Measurements from ENCODE around the gene ENAM. TPM values are rescaled to one million over a fixed set of nuclear protein-coding genes. Genes with fewer than 3 reads are reported as not detected.

The ENAM gene
- total RNA-seq, 4 donors from 2014 or later = 0.24 to 0.83 TPM; not detected in 2

DNA sequence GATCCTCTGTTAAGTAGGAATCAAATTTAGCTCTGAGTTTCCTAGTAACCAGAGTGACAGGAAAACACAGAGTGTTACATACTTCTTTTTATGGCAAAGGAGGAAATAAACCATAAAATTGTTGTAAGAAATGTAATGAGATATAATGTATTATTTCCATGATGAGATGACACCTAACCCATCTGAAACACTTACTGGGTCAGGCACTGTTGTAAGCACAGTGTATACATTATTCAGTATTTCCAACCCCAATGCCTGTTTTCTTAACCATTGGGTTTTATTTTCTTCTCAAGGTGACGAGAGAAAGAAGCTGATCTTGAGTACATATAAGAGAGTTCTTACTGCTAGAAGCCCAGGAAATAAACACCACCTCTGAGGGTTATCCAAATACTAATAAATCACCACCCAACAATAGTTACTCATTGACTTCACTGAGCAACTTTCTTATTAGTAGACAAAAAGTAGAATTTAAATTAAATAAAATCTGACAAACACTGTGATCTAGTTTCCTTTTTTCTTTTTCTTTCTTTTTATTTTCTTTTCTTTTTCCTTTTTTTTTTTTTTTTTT lies 4.2 kb upstream of the ENAM start:
- no peak for DNase-seq
- H3K27ac ChIP-seq = no peak overlapping the region
- H3K9me3 ChIP-seq = no peaks in the 10 kb centered on the region
- H3K4me3 ChIP-seq = no peak overlapping the region
- no peaks in the 10 kb centered on the region for H3K27me3 ChIP-seq
- H3K4me1 ChIP-seq = no peaks in the 10 kb centered on the region
- no peaks in the 10 kb centered on the region for H3K36me3 ChIP-seq
- no peak for TF ChIP-seq POLR2A (IDR thresholded peaks at IDR 0.05)
- TF ChIP-seq, protein P1, sequence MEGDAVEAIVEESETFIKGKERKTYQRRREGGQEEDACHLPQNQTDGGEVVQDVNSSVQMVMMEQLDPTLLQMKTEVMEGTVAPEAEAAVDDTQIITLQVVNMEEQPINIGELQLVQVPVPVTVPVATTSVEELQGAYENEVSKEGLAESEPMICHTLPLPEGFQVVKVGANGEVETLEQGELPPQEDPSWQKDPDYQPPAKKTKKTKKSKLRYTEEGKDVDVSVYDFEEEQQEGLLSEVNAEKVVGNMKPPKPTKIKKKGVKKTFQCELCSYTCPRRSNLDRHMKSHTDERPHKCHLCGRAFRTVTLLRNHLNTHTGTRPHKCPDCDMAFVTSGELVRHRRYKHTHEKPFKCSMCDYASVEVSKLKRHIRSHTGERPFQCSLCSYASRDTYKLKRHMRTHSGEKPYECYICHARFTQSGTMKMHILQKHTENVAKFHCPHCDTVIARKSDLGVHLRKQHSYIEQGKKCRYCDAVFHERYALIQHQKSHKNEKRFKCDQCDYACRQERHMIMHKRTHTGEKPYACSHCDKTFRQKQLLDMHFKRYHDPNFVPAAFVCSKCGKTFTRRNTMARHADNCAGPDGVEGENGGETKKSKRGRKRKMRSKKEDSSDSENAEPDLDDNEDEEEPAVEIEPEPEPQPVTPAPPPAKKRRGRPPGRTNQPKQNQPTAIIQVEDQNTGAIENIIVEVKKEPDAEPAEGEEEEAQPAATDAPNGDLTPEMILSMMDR (IDR thresholded peaks at IDR 0.05) = no peak
- intact Hi-C loops (cut with DNase I; ENCODE audit: low total_unique reads) = no loop called here

DNA sequence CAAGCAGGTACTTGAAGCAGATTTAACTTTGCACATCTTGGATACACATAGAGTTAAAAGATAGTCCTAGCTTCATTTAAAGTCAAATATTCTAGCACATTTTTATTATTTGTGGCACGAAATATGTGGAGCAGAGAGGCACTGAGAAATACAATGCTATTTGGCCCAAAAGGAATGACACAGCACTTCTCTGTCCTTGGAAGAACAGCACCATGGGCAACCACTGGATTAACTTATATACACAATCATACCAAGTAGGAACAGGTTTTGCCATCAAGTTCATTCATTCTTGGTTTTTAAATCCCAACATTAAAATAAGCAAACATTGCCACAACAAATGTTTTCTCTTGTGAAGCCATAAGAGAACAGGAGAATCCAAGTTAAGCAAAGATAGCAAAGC lies 924 bp upstream of the ENAM start:
- H3K36me3 ChIP-seq = no peaks in the 10 kb centered on the region
- no peaks in the 10 kb centered on the region for H3K4me1 ChIP-seq
- no peak overlapping the region for H3K27ac ChIP-seq
- DNase-seq = no peak
- no peaks in the 10 kb centered on the region for H3K9me3 ChIP-seq
- intact Hi-C loops (cut with DNase I; ENCODE audit: low total_unique reads) = no loop called here
- TF ChIP-seq, protein P1 (IDR thresholded peaks at IDR 0.05) = no peak
- TF ChIP-seq POLR2A (IDR thresholded peaks at IDR 0.05) = no peak
- H3K27me3 ChIP-seq = no peaks in the 10 kb centered on the region
- H3K4me3 ChIP-seq = no peak overlapping the region

DNA sequence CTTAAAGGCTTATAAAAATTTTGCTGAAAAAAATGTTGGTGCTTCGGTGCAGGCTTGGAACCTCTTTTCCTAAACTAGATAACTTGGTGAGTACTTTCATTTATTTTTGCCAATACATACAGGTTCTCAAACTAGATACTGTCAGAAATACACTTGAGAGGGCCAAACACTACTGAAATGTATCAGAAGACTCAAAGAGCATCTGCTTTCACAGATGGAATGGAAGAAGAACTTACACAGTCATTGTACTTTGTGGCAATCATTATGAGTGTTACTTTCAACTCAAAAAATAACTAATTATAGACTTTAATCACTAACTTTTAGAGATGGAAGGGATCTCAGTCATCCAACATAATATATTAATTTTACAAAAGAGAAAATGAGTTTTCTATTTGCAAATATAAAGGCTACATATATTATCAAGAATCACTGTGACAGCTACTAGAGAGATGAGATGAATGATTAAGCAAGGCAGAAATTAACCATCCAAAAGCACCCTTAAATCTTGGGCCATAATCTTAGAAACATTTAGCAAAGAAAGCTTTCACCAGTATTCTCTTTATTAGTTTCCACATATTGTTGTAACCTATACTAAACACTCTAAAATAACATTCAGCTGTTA lies 1.0 kb downstream of the ENAM start:
- intact Hi-C loops (cut with DNase I; ENCODE audit: low total_unique reads) = no loop called here
- no peaks in the 10 kb centered on the region for H3K27me3 ChIP-seq
- H3K36me3 ChIP-seq = no peaks in the 10 kb centered on the region
- H3K4me3 ChIP-seq = no peak overlapping the region
- H3K4me1 ChIP-seq = no peaks in the 10 kb centered on the region
- H3K27ac ChIP-seq = no peak overlapping the region
- no peak for TF ChIP-seq POLR2A (IDR thresholded peaks at IDR 0.05)
- TF ChIP-seq, protein P1 (IDR thresholded peaks at IDR 0.05) = no peak
- H3K9me3 ChIP-seq = no peaks in the 10 kb centered on the region
- no peak for DNase-seq

DNA sequence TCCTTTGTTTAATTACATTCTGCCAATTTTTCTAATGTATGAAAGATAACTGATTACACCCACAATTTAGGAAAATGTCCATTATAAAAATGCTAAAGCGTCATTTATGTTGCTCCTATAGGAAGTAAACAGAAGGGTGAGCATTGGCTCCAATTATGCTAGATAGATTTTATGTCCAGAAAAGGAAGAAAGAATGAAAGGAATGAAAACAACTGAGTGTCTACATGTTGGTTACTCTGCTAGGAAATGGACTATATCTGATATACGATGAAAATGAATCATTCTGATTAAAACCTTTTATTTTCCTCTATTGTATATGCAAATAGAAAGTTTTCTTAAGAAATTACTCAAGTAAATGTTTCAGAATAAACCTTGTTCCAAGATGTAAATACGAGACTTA lies 1.6 kb downstream of the ENAM start:
- Histone ChIP-seq H3K27ac (no peak overlapping the region), H3K4me1 (no peaks in the 10 kb centered on the region), H3K27me3 (no peaks in the 10 kb centered on the region), H3K9me3 (no peaks in the 10 kb centered on the region), H3K36me3 (no peaks in the 10 kb centered on the region), H3K4me3 (no peak overlapping the region)
- intact Hi-C loops (cut with DNase I; ENCODE audit: low total_unique reads) = no loop called here
- no peak for DNase-seq
- TF ChIP-seq, protein P1 (IDR thresholded peaks at IDR 0.05) = no peak
- no peak for TF ChIP-seq POLR2A (IDR thresholded peaks at IDR 0.05)

DNA sequence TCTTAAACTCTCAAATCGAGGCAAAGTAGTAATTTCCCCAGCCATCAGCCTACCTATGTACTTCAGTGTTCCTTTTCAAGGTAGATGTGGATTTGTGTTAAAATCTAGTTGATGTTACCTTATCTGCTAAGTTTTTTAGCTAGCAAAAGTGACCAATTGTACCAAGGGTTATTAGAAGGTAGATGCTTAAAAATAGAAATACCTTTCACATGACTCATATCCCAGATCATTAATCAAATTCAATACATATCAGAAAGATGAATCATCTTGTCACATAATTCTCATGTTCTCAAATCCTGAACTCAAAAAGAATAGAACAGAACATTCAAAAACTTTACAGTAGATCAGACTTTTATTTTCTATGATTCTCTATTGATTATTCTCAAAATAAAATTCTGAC lies 3.5 kb downstream of the ENAM start:
- no peaks in the 10 kb centered on the region for H3K9me3 ChIP-seq
- H3K36me3 ChIP-seq = no peaks in the 10 kb centered on the region
- TF ChIP-seq, protein P1 (IDR thresholded peaks at IDR 0.05) = no peak
- no peak for TF ChIP-seq POLR2A (IDR thresholded peaks at IDR 0.05)
- intact Hi-C loops (cut with DNase I; ENCODE audit: low total_unique reads) = no loop called here
- H3K27ac ChIP-seq = no peak overlapping the region
- no peaks in the 10 kb centered on the region for H3K27me3 ChIP-seq
- DNase-seq = no peak
- H3K4me3 ChIP-seq = no peak overlapping the region
- no peaks in the 10 kb centered on the region for H3K4me1 ChIP-seq
